Measurements from ENCODE around the gene GAPDH.
A peak's percentile ranks its signal among the peaks of the same experiment; 100 is the strongest.
"Not testable (repeated sequence)": the region's sequence is repeated elsewhere in the genome, so short reads cannot be mapped to it uniquely, and the experiment has no call there.

Gene GAPDH

GRCh38 chr12:6558014-6558760, 23.9 kb downstream of the GAPDH start:
- peak; percentile 74 for FAIRE-seq
- DNase-seq (ENCODE audit: extremely low spot score, insufficient read length, low read depth), result not testable (repeated sequence)

- FAIRE-seq (no peak), DNase-seq (ENCODE audit: extremely low spot score, insufficient read length, low read depth) (no peak)
Observed at GRCh38 chr12:6559500-6559899, 25.2 kb downstream of the GAPDH start.

- FAIRE-seq, result no peak
Observed at GRCh38 chr12:6560501-6561205, 26.3 kb downstream of the GAPDH start.

GRCh38 chr12:6562881-6563280, 28.6 kb downstream of the GAPDH start:
- DNase-seq (ENCODE audit: extremely low spot score, insufficient read length, low read depth), result no peak
- no peak for FAIRE-seq

More at GRCh38 chr12:6560501-6561205, 26.3 kb downstream of the GAPDH start:
- no peak for DNase-seq (ENCODE audit: extremely low spot score, insufficient read length, low read depth)

- DNase-seq (ENCODE audit: extremely low spot score, insufficient read length, low read depth), result no peak
- FAIRE-seq, result peak; percentile 75
Observed at GRCh38 chr12:6563448-6564050, 29.2 kb downstream of the GAPDH start.

- no peak for DNase-seq (ENCODE audit: extremely low spot score, insufficient read length, low read depth)
- FAIRE-seq, result no peak
Observed at GRCh38 chr12:6567112-6567670, 32.9 kb downstream of the GAPDH start.

GRCh38 chr12:6569312-6569711, 35.0 kb downstream of the GAPDH start:
- DNase-seq (ENCODE audit: extremely low spot score, insufficient read length, low read depth) (no peak), FAIRE-seq (no peak)

GRCh38 chr12:6569786-6570185, 35.5 kb downstream of the GAPDH start:
- DNase-seq (ENCODE audit: extremely low spot score, insufficient read length, low read depth) (no peak), FAIRE-seq (no peak)

- FAIRE-seq, result no peak
- DNase-seq (ENCODE audit: extremely low spot score, insufficient read length, low read depth), result no peak
Observed at GRCh38 chr12:6570264-6570887, 36.1 kb downstream of the GAPDH start.

GRCh38 chr12:6573001-6573400, 38.7 kb downstream of the GAPDH start:
- FAIRE-seq, result no peak
- no peak for DNase-seq (ENCODE audit: extremely low spot score, insufficient read length, low read depth)

GRCh38 chr12:6574576-6575295, 40.4 kb downstream of the GAPDH start:
- FAIRE-seq (no peak), DNase-seq (ENCODE audit: extremely low spot score, insufficient read length, low read depth) (no peak)

- no peak for FAIRE-seq
- DNase-seq (ENCODE audit: extremely low spot score, insufficient read length, low read depth), result no peak
Observed at GRCh38 chr12:6575648-6576047, 41.3 kb downstream of the GAPDH start.

- FAIRE-seq, result no peak
- no peak for DNase-seq (ENCODE audit: extremely low spot score, insufficient read length, low read depth)
Observed at GRCh38 chr12:6582196-6582595, 47.9 kb downstream of the GAPDH start.

GRCh38 chr12:6582959-6583358, 48.6 kb downstream of the GAPDH start:
- DNase-seq (ENCODE audit: extremely low spot score, insufficient read length, low read depth) (no peak), FAIRE-seq (no peak)

- FAIRE-seq (no peak), DNase-seq (ENCODE audit: extremely low spot score, insufficient read length, low read depth) (no peak)
Observed at GRCh38 chr12:6584293-6584692, 50.0 kb downstream of the GAPDH start.

GRCh38 chr12:6586569-6586968, 52.3 kb downstream of the GAPDH start:
- not testable (repeated sequence) for FAIRE-seq; DNase-seq (ENCODE audit: extremely low spot score, insufficient read length, low read depth)
